Activated T-cell treated with anti-CD3 and anti-CD28 coated beads, Interleukin-2, amount 50 U/mL, for 4 hours (primary cell): ENCODE results near the gene NOS3. TPM values are rescaled to one million over a fixed set of nuclear protein-coding genes. Genes with fewer than 3 reads are reported as not detected.

ENCODE experiments used
- ATAC-seq, 2 donors: fragments of 200-7000 bp; cut with Tn5 transposase; one replicate each; pipeline ENCODE4 v1.10.0; 2021
- DNase-seq: peaks from one replicate; pipeline ENCODE4 v3.0.0-alpha.2; 2020
- H3K27me3 Mint-ChIP-seq: one replicate; pipeline ENCODE4 v1.8.0; 2021; ENCODE audit warnings: low read depth, mixed read lengths
- H3K36me3 Mint-ChIP-seq: one replicate; pipeline ENCODE4 v1.8.0; 2022; ENCODE audit warnings: mixed read lengths; ENCODE audit not compliant: insufficient read depth
- H3K4me1 Mint-ChIP-seq: one replicate; pipeline ENCODE4 v1.8.0; 2021; ENCODE audit warnings: low read depth, mixed read lengths
- H3K4me3 Mint-ChIP-seq: one replicate; pipeline ENCODE4 v1.8.0; 2021; ENCODE audit warnings: mild to moderate bottlenecking, moderate library complexity, mixed read lengths
- H3K9me3 Mint-ChIP-seq: one replicate; pipeline ENCODE4 v1.8.0; 2021; ENCODE audit warnings: mixed read lengths
- total RNA-seq, 3 donors: library from RNA; stranded (reverse); gene quantifications; one replicate each; pipeline ENCODE4 v1.2.1, GENCODE V29; 2021

NOS3 gene
- total RNA-seq, 3 donors from 2014 or later: 5.3 to 9.2 (median 8.2) TPM

DNA sequence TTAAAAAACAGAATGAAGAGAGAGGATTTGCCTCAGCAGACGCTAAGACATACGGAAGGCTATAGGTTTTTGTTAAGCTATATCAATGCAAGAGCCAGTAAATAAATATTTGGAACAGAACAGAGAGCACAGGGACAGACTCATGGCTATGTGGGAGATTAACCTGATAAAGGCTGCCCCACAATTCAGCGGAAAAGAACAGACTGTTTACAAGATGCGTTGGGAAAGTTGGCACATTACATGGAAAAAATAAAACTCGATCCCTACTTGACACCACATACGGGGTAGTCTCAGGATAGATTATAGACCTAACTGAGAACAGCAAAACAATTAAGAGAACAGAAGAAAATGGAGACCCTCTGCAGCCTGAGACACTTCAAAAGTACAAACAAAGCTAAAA is 23.5 kb upstream of the NOS3 start:
- H3K4me1 Mint-ChIP-seq: peaks cover 5% of the 10 kb centered on the region
- no peaks in the 10 kb centered on the region for H3K36me3 Mint-ChIP-seq
- no peak for ATAC-seq
- peaks cover 7% of the 10 kb centered on the region for H3K27me3 Mint-ChIP-seq
- no peaks in the 10 kb centered on the region for H3K9me3 Mint-ChIP-seq
- no peak for DNase-seq
- H3K4me3 Mint-ChIP-seq: no peak overlapping the region

GRCh38 chr7:150968056-150968733 is 22.6 kb upstream of the NOS3 start:
- H3K4me1 Mint-ChIP-seq: peaks cover 10% of the 10 kb centered on the region
- no peak for ATAC-seq

GRCh38 chr7:150968734-150969372 is 22.0 kb upstream of the NOS3 start:
- Mint-ChIP-seq H3K27me3 (no peaks in the 10 kb centered on the region), H3K9me3 (no peaks in the 10 kb centered on the region), H3K4me1 (peaks cover 13% of the 10 kb centered on the region), H3K36me3 (no peaks in the 10 kb centered on the region), H3K4me3 (no peak overlapping the region)
- ATAC-seq: no peak
- DNase-seq: no peak

More at GRCh38 chr7:150968056-150968733, 22.6 kb upstream of the NOS3 start:
- Mint-ChIP-seq H3K36me3 (no peaks in the 10 kb centered on the region), H3K27me3 (peaks cover under 1% of the 10 kb centered on the region), H3K4me3 (no peak overlapping the region), H3K9me3 (no peaks in the 10 kb centered on the region)
- no peak for DNase-seq

- DNase-seq (no peak), ATAC-seq (no peak)
- Mint-ChIP-seq H3K4me3 (no peak overlapping the region), H3K36me3 (no peaks in the 10 kb centered on the region), H3K4me1 (peaks cover 17% of the 10 kb centered on the region), H3K27me3 (no peaks in the 10 kb centered on the region), H3K9me3 (no peaks in the 10 kb centered on the region)
Measured at GRCh38 chr7:150969475-150969874, 21.3 kb upstream of the NOS3 start.

DNA sequence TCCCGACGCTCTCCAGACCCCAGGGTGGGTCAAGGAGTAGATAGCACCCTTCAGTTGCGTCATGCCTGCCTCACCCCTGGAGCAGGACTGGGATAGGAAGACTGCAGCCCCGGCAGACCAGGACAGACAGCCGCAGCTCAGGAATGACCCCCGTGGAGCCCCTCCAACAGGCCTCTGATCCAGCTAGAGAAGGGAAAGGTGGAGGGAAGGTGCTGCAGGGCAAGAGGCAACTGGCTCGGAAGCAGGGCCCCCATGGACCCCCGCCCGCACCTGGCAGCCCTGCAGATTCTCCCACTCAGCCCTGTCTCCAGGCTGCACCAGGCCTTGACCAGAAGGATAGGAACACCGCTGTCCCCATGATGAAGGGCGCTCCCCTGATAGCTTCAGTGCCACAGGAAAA is 20.4 kb upstream of the NOS3 start:
- no peaks in the 10 kb centered on the region for H3K9me3 Mint-ChIP-seq
- no peaks in the 10 kb centered on the region for H3K36me3 Mint-ChIP-seq
- H3K27me3 Mint-ChIP-seq: no peaks in the 10 kb centered on the region
- peaks cover 23% of the 10 kb centered on the region for H3K4me1 Mint-ChIP-seq
- no peak overlapping the region for H3K4me3 Mint-ChIP-seq
- no peak for ATAC-seq
- DNase-seq: no peak

DNA sequence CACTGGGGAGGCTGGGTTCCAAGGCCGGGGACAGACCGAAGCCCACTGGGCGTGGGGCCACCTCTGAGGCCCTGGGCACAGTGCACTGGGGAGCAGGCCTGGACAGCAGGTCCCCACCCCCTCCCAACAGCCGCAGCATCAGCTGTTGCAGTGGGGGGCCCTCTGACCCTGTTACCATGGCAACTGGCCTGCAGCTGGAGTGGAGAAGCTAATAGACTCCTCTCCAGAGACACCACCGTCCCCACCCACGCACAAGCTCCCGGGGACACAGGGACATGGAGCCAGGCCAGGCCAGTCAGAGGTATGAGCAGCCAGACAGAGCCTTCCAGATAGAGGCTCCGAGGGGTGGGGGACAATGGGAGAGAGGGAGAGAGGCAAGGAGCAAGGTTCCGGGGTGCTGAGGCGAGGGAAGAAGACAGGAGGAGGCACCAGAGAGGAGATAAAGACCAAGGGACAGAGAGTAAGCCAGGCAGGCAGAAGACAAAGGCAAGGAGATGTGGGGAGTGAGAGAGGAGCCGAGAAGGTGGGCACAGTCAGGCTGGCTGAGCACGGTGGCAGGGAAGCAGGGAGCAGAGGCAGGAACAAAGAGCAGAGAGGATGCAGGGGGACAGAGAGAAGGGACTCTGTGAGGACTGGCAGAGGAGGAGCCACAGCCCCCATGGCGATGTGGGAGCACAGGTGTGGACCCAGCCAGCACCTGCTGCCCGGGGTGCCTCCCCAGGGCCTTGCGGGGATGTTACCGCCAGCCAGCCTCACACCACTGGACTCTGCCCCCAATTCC is 19.4 kb upstream of the NOS3 start:
- H3K27me3 Mint-ChIP-seq: peaks cover 3% of the 10 kb centered on the region
- peaks cover 31% of the 10 kb centered on the region for H3K4me1 Mint-ChIP-seq
- ATAC-seq (no peak), DNase-seq (no peak)
- no peaks in the 10 kb centered on the region for H3K36me3 Mint-ChIP-seq
- H3K4me3 Mint-ChIP-seq: peak overlapping the region; percentile 9
- H3K9me3 Mint-ChIP-seq: no peaks in the 10 kb centered on the region

DNA sequence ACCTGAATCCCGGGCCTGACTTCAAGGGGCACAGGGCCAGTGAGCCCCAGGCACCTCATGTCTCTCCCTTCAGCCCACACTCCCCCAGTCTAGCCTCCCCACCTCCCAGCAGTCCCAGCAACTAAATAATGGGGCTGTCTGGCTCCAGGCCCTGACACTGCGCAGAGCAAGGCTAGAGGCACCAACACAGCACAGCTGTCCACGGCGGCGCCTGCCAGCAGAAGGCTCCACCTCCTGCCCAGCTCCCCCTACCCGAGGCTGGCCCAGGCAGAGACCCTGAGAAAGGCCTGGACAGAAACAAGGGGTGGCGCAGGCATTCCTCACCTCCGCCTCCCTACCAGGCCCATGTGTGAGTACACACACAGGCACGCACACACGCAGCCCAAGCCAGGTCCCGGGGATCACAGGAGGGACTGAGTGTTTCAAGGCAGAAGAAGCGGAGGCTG is 18.8 kb upstream of the NOS3 start:
- DNase-seq (no peak), ATAC-seq (no peak)
- Mint-ChIP-seq H3K27me3 (peaks cover 8% of the 10 kb centered on the region), H3K36me3 (no peaks in the 10 kb centered on the region), H3K4me3 (no peak overlapping the region), H3K9me3 (no peaks in the 10 kb centered on the region), H3K4me1 (peaks cover 35% of the 10 kb centered on the region)

- Mint-ChIP-seq H3K27me3 (peaks cover 13% of the 10 kb centered on the region), H3K36me3 (no peaks in the 10 kb centered on the region), H3K4me1 (peaks cover 40% of the 10 kb centered on the region), H3K4me3 (no peak overlapping the region), H3K9me3 (no peaks in the 10 kb centered on the region)
- no peak for ATAC-seq
- no peak for DNase-seq
Measured at GRCh38 chr7:150972741-150973140, 18.1 kb upstream of the NOS3 start.

GRCh38 chr7:150973571-150974451 is 17.0 kb upstream of the NOS3 start:
- Mint-ChIP-seq H3K36me3 (no peaks in the 10 kb centered on the region), H3K4me3 (peak overlapping the region; percentile 84), H3K4me1 (peaks cover 42% of the 10 kb centered on the region), H3K27me3 (peaks cover 19% of the 10 kb centered on the region), H3K9me3 (no peaks in the 10 kb centered on the region)
- peak; percentile 1 for ATAC-seq
- no peak for DNase-seq

- DNase-seq (peak; percentile 86), ATAC-seq (peak; percentile 81 to 83)
- Mint-ChIP-seq H3K9me3 (no peaks in the 10 kb centered on the region), H3K27me3 (peaks cover 23% of the 10 kb centered on the region), H3K4me1 (peaks cover 43% of the 10 kb centered on the region), H3K4me3 (peak overlapping the region; percentile 84), H3K36me3 (no peaks in the 10 kb centered on the region)
Measured at GRCh38 chr7:150974468-150975391, 16.1 kb upstream of the NOS3 start.

DNA sequence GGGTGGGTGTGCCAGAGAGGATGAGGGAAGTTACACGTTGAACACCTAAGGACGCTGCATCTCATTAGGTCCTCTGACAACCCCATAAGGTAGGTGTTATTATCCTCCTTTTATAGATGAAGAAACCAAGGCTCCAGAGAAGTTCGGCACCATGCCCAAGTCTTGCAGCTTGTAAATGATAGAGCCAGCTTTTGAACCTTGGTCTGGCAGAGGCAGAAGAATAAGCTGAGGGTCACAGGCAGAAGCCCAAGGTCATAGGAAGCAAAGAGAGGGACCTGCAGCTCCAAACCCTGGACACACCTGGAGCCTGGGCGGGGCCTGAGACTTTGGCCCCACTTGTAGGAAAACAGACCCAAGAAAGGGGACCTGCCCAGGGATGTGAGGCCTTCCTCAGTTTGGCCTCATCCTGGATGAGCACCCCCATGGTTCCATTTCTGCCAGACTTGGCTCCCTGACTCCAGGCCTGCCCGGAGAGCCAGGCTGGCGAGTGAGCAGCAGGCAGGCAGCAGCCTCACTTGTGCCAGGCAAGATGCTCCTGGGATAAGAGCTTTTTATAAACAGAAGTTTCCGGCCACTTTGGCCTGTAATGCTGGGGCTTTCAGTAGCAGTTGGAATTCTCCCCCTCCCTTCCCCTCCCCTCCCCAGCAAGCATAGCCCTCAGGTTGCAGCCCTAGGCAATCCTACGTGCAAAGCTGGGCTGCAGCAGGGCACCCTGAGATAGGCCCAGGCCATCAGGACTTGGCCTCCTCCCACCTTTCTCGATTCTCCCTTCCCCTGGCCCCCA is 15.1 kb upstream of the NOS3 start:
- Mint-ChIP-seq H3K9me3 (no peaks in the 10 kb centered on the region), H3K36me3 (no peaks in the 10 kb centered on the region), H3K4me3 (peak overlapping the region; percentile 69), H3K4me1 (peaks cover 43% of the 10 kb centered on the region), H3K27me3 (peaks cover 30% of the 10 kb centered on the region)
- ATAC-seq: no peak
- no peak for DNase-seq

GRCh38 chr7:150976529-150977381 is 14.1 kb upstream of the NOS3 start:
- peak overlapping the region; percentile 77 for H3K4me3 Mint-ChIP-seq
- H3K27me3 Mint-ChIP-seq: peaks cover 36% of the 10 kb centered on the region
- no peaks in the 10 kb centered on the region for H3K9me3 Mint-ChIP-seq
- no peak for ATAC-seq
- peaks cover 40% of the 10 kb centered on the region for H3K4me1 Mint-ChIP-seq
- no peak for DNase-seq
- no peaks in the 10 kb centered on the region for H3K36me3 Mint-ChIP-seq
